ENCODE measurements around the gene PCCA.

- TF ChIP-seq, protein P1, sequence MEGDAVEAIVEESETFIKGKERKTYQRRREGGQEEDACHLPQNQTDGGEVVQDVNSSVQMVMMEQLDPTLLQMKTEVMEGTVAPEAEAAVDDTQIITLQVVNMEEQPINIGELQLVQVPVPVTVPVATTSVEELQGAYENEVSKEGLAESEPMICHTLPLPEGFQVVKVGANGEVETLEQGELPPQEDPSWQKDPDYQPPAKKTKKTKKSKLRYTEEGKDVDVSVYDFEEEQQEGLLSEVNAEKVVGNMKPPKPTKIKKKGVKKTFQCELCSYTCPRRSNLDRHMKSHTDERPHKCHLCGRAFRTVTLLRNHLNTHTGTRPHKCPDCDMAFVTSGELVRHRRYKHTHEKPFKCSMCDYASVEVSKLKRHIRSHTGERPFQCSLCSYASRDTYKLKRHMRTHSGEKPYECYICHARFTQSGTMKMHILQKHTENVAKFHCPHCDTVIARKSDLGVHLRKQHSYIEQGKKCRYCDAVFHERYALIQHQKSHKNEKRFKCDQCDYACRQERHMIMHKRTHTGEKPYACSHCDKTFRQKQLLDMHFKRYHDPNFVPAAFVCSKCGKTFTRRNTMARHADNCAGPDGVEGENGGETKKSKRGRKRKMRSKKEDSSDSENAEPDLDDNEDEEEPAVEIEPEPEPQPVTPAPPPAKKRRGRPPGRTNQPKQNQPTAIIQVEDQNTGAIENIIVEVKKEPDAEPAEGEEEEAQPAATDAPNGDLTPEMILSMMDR (IDR thresholded peaks at IDR 0.05): no peak
- TF ChIP-seq EP300 (IDR thresholded peaks at IDR 0.05): no peak
These were observed 249.4 kb downstream of the PCCA start for GRCh38 chr13:100338275-100338674.
